Measurements from ENCODE around the gene ZDHHC9.
A peak's percentile ranks its signal among the peaks of the same experiment; 100 is the strongest.
"Not testable (repeated sequence)": the region's sequence is repeated elsewhere in the genome, so short reads cannot be mapped to it uniquely, and the experiment has no call there.

Gene ZDHHC9

DNA sequence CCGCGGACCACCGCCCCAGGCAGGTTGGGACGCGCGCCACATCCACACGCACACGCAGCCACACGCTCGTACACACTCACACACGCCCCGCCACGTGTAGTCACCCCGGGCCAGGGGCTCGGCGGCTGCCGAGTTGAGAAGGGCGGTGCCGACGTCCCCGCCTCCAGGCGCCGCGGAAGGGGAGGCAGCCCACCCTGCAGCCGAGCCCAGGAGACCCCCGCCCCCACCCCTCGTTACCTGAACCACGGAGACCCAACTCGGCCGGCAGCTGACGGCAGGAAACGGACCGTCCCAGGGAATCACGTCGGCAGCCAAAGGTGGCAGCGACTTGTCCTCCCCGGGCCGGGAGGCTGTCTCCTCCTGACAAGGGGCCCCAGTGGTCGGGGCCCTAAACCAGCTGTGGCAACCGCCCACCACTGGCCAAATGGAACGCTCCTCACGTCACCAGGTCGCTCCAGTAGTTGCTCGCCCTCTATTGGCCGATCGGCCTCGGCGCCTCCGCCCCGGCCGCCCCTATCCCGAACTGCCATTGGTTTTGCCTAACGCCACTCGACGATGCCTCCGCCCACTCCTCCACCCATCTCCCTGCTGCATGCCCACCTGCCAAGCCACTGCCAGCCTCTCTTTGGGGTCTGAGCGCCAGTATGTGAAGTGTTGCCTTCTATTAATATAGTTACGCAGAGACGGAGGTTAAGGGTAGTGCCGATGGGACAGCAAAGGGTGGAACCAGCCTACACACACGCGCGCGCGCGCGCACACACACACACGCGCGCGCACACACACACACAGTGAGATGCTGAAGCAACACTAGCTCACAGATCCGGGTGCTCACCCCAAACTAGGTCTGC is at the start of gene ZDHHC9:
TSS of gene ZDHHC9 (minus strand) at position 428 of the 848 bp plus-strand sequence. CDS start 1,941 bp downstream, outside the sequence.
- H3K27ac Mint-ChIP-seq, result no peak within 1 kb of the TSS
- DNase-seq, result peak; percentile 88
- H3K36me3 Mint-ChIP-seq (ENCODE audit: low read depth), result no peaks in the 10 kb centered on the region
- H3K27me3 Mint-ChIP-seq (ENCODE audit: low read depth, poor library complexity), result peaks cover 17% of the 10 kb centered on the region
- peak within 1 kb of the TSS; percentile 90 for H3K4me3 Mint-ChIP-seq
- peaks cover 40% of the 10 kb centered on the region for H3K9me3 Mint-ChIP-seq
- TF ChIP-seq, protein P1, sequence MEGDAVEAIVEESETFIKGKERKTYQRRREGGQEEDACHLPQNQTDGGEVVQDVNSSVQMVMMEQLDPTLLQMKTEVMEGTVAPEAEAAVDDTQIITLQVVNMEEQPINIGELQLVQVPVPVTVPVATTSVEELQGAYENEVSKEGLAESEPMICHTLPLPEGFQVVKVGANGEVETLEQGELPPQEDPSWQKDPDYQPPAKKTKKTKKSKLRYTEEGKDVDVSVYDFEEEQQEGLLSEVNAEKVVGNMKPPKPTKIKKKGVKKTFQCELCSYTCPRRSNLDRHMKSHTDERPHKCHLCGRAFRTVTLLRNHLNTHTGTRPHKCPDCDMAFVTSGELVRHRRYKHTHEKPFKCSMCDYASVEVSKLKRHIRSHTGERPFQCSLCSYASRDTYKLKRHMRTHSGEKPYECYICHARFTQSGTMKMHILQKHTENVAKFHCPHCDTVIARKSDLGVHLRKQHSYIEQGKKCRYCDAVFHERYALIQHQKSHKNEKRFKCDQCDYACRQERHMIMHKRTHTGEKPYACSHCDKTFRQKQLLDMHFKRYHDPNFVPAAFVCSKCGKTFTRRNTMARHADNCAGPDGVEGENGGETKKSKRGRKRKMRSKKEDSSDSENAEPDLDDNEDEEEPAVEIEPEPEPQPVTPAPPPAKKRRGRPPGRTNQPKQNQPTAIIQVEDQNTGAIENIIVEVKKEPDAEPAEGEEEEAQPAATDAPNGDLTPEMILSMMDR (IDR thresholded peaks at IDR 0.05), result no peak
- peaks cover 40% of the 10 kb centered on the region for H3K4me1 Mint-ChIP-seq

DNA sequence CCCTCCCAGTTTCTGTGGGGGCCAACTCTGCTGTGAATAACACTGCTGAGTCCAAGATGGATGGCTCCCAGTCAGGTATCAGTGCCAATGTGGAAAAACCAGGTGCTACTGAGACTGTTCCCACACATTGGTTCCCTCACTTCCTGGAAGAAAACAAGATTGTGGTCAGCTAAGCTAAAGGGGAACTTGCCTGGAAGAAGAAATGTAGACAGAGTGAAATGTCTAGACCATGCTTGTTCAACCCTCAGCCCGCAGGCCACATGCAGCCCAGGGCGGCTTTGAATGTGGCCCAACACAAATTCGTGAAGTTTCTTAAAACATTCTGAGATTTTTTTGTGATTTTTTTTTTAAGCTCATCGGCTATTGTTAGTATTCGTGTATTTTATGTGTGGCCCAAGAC is 33.7 kb upstream of the ZDHHC9 start:
- Mint-ChIP-seq H3K4me1 (no peaks in the 10 kb centered on the region), H3K4me3 (no peak overlapping the region), H3K36me3 (ENCODE audit: low read depth) (no peaks in the 10 kb centered on the region), H3K27ac (no peak overlapping the region), H3K9me3 (peaks cover 37% of the 10 kb centered on the region), H3K27me3 (ENCODE audit: low read depth, poor library complexity) (no peaks in the 10 kb centered on the region)
- TF ChIP-seq, protein P1 (IDR thresholded peaks at IDR 0.05), result no peak
- no peak for DNase-seq

DNA sequence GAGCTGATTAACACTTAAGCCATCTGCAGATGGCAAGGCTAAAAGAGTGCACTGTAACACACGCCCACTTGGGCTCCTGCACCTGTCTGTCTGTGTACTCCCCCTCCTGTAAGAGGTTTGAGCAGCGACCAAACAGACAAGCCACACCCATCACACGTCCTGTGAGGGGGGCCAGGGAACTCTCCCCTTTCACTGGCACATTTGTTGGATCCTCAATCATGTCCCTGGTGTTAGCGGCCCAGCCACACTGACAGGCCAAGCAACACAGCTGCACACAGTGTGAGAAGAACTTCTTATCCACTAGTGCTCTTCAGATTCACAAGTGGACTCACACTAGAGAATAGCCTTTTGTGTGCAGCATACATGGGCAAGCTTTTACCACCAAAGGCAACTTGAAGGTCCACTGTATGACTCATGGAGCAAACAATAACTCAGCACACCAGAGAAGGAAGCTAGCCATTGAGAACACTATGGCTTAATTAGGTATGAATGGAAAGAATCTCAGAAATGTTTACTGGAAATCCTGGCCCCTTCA is 33.2 kb upstream of the ZDHHC9 start:
- TF ChIP-seq, protein P1 (IDR thresholded peaks at IDR 0.05), result no peak
- Mint-ChIP-seq H3K4me1 (no peaks in the 10 kb centered on the region), H3K27ac (no peak overlapping the region), H3K27me3 (ENCODE audit: low read depth, poor library complexity) (no peaks in the 10 kb centered on the region), H3K36me3 (ENCODE audit: low read depth) (no peaks in the 10 kb centered on the region), H3K9me3 (peaks cover 40% of the 10 kb centered on the region), H3K4me3 (no peak overlapping the region)
- no peak for DNase-seq

DNA sequence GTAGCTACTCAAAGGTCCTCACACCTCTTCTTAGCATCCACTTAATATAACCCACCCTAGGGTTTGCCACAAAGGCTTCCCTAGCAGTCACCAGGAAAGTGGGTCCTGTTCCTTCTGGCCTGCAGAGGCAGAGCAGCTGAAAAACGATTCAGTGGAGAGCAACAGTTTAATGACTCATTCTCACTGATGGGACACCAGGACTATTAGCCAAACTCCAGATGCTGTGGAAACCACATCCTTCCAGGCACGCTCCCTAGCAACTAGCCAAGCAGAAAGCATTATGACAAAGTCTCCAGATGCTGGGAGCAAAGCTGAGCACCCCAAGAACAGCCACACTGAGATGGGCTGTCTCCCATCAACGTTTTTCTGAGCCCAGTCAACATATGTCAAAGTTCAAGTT is 32.0 kb upstream of the ZDHHC9 start:
- H3K4me3 Mint-ChIP-seq, result no peak overlapping the region
- no peak for DNase-seq
- H3K27me3 Mint-ChIP-seq (ENCODE audit: low read depth, poor library complexity), result peaks cover 4% of the 10 kb centered on the region
- TF ChIP-seq, protein P1 (IDR thresholded peaks at IDR 0.05), result no peak
- H3K27ac Mint-ChIP-seq, result no peak overlapping the region
- H3K36me3 Mint-ChIP-seq (ENCODE audit: low read depth), result no peaks in the 10 kb centered on the region
- peaks cover 46% of the 10 kb centered on the region for H3K9me3 Mint-ChIP-seq
- H3K4me1 Mint-ChIP-seq, result no peaks in the 10 kb centered on the region

DNA sequence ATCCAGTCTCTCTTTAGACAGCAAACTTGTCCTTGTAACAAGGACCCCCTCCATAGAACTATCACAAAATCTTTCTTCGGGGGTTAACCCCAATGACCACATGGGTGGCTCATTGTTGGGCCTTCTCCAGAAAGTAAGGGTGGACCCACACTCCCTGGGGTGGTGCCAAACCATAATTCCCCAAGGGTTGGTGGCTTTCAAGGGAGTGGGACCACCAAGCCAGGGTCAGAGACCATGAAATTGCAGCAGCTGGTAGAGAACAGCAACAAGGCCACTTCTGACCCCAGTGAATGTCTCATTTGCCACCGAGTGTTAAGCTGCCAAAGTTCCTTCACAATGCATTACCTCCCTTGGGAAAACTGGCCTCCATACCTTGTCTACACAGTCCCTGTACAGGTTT is 28.8 kb upstream of the ZDHHC9 start:
- Mint-ChIP-seq H3K4me3 (no peak overlapping the region), H3K36me3 (ENCODE audit: low read depth) (no peaks in the 10 kb centered on the region), H3K9me3 (peaks cover 56% of the 10 kb centered on the region), H3K4me1 (no peaks in the 10 kb centered on the region), H3K27me3 (ENCODE audit: low read depth, poor library complexity) (peaks cover 13% of the 10 kb centered on the region), H3K27ac (no peak overlapping the region)
- TF ChIP-seq, protein P1 (IDR thresholded peaks at IDR 0.05), result no peak
- DNase-seq, result no peak

DNA sequence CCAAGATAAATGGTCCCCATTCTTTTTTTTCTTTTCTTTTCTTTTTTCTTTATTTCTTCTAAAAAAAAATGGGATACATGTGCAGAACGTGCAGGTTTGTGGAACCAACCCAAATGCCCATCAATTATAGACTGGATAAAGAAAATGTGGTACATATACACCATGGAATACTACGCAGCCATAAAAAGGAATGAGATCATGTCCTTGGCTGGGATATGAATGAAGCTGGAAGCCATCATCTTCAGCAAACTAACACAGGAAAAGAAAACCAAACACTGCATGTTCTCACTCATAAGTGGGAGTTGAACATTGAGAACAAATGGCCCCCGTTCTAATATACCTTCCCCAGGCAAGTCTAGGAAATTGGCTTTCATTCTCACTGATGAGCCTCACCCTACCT is 22.6 kb upstream of the ZDHHC9 start:
- Mint-ChIP-seq H3K27me3 (ENCODE audit: low read depth, poor library complexity) (peaks cover 30% of the 10 kb centered on the region), H3K9me3 (peaks cover 38% of the 10 kb centered on the region)
- H3K4me1 Mint-ChIP-seq; DNase-seq; H3K4me3 Mint-ChIP-seq; H3K36me3 Mint-ChIP-seq (ENCODE audit: low read depth); H3K27ac Mint-ChIP-seq: not testable (repeated sequence)

DNA sequence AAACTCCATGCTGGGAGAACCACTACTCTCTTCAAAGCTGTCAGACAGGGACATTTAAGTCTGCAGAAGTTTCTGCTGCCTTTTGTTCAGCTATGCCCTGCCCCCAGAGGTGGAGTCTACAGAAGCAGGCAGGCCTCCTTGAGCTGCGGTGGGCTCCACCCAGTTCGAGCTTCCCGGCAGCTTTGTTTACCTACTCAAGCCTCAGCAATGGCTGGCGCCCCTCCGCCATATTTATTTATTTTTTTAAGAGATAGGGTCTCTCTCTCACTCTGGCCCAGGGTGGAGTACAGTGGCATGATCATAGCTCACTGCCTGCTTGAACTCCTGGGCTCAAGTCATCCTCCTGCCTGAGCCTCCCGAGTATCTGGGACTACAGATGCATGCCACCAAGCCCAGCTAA is 15.4 kb upstream of the ZDHHC9 start:
- not testable (repeated sequence) for H3K27ac Mint-ChIP-seq; H3K4me1 Mint-ChIP-seq; H3K36me3 Mint-ChIP-seq (ENCODE audit: low read depth); H3K4me3 Mint-ChIP-seq; DNase-seq
- peaks cover 35% of the 10 kb centered on the region for H3K9me3 Mint-ChIP-seq
- peaks cover 18% of the 10 kb centered on the region for H3K27me3 Mint-ChIP-seq (ENCODE audit: low read depth, poor library complexity)

DNA sequence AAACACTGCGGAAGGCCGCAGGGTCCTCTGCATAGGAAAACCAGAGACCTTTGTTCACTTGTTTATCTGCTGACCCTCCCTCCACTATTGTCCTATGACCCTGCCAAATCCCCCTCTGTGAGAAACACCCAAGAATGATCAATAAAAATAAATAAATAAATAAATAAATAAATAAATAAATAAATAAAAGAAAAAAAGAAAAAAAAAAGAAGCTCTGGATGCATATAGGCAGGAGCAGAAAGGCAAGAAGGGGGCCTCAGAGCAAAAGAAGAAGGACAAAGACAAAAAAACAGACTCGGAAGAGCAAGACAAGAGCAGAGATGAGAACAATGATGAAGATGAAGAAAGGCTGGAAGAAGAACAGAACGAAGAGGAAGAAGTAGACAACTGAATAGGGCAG is 8.1 kb upstream of the ZDHHC9 start:
- H3K4me1 Mint-ChIP-seq; H3K4me3 Mint-ChIP-seq; H3K27ac Mint-ChIP-seq; H3K36me3 Mint-ChIP-seq (ENCODE audit: low read depth); DNase-seq: not testable (repeated sequence)
- H3K9me3 Mint-ChIP-seq, result peaks cover 45% of the 10 kb centered on the region
- peaks cover 19% of the 10 kb centered on the region for H3K27me3 Mint-ChIP-seq (ENCODE audit: low read depth, poor library complexity)
